Lower leg skin (tissue), 4 donors: Measurements from ENCODE around the gene GALE. TPM values are rescaled to one million over a fixed set of nuclear protein-coding genes. Genes with fewer than 3 reads are reported as not detected.

Source experiments
- DNase-seq, 2 donors: peaks; one replicate each; pipeline ENCODE4 v3.0.0-alpha.2; 2019; ENCODE audit warnings: low spot score in 2 of 2
- H3K4me3 ChIP-seq: fragments of 200-600 bp; sonication (generic); 2 replicates; pipeline ENCODE4 v1.5.1; 2017; ENCODE audit warnings: mild to moderate bottlenecking, low read depth; ENCODE audit not compliant: poor library complexity, severe bottlenecking
- POLR2A ChIP-seq, 2 donors: fragments of 450-650 bp; IDR thresholded peaks; one replicate each; pipeline ENCODE4 v1.6.1; 2016 to 2017; ENCODE audit warnings: antibody characterized with exemption in 2 of 2, mild to moderate bottlenecking in 1 of 2, moderate library complexity in 1 of 2
- WGBS, 2 donors: methylation state at CpG; one replicate each; pipeline ENCODE4 v1.1.5; 2018; 5-methylcytosine and 5-hydroxymethylcytosine counted together
- intact Hi-C: fragments of 100-400 bp; cut with DNase I; formaldehyde crosslinking; loops from one replicate; pipeline ENCODE4 v1.15.0; 2023; ENCODE audit warnings: low total_unique reads
- total RNA-seq, 4 donors: library from RNA; depleted of rRNA; stranded (reverse); fragments of >200 nt; gene quantifications; one replicate each; pipeline ENCODE4 v1.1.0, GENCODE V29; 2016
- TF ChIP-seq, protein P1 (sequence below), 3 donors: fragments of 450-650 bp; IDR thresholded peaks; one replicate each; pipeline ENCODE4 v1.5.1; 2016; ENCODE audit warnings: antibody characterized with exemption in 3 of 3, mild to moderate bottlenecking in 3 of 3, moderate library complexity in 2 of 3

The GALE gene
- total RNA-seq, 4 donors from 2014 or later = 12.8 to 39.3 (median 29.5) TPM

DNA sequence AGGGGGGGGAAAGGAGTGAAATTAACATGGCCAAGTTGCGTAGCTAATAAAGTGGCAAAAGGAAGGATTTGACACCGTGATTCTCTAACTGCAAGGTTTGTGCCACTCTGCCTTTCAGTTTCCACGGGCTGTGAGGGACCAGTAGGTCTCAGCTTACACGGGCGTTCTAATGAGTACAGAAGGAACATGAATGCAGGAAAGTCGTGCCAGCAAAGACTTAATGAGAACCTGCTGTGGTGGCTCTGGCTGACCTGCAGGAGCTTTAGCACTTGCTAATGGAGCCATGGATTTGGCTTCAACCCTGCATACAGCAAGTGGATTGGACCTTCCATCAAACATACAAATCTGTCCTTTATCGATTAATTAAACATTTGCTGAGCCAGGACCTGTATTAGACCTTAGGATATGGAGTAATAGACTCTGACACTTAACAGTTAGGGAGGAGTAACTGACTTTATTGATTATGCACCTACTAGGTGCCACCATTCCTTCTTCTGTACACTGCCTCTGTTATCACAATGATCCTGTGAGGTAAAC lies 37.4 kb downstream of the GALE start:
- no peak overlapping the region for H3K4me3 ChIP-seq
- no peak for TF ChIP-seq POLR2A (IDR thresholded peaks at IDR 0.05)
- TF ChIP-seq, protein P1, sequence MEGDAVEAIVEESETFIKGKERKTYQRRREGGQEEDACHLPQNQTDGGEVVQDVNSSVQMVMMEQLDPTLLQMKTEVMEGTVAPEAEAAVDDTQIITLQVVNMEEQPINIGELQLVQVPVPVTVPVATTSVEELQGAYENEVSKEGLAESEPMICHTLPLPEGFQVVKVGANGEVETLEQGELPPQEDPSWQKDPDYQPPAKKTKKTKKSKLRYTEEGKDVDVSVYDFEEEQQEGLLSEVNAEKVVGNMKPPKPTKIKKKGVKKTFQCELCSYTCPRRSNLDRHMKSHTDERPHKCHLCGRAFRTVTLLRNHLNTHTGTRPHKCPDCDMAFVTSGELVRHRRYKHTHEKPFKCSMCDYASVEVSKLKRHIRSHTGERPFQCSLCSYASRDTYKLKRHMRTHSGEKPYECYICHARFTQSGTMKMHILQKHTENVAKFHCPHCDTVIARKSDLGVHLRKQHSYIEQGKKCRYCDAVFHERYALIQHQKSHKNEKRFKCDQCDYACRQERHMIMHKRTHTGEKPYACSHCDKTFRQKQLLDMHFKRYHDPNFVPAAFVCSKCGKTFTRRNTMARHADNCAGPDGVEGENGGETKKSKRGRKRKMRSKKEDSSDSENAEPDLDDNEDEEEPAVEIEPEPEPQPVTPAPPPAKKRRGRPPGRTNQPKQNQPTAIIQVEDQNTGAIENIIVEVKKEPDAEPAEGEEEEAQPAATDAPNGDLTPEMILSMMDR (IDR thresholded peaks at IDR 0.05) = no peak
- intact Hi-C loops = no loop called here
- no peak for DNase-seq
- WGBS, 2 donors = 64 to 81% methylated on average over 7 of the region's 7 CpGs

DNA sequence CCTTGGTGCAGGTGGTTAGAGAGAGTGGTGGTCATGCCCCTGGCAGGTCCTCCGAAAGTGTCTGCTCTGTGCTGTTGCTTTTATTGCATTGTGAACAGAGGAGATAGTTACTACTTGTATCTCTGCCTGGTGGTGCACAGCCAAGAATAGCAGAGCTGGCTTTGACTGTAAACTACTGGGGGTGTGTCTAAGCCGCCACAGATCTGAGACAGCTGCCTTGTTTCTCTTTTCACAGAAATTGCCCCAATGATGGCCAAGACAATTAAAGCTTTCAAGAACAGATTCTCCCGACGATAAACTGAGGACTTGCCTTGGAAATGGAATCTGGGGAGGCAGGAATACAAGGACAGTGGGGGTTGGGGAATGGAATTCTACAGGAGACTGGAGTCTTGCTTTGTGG lies 41.3 kb downstream of the GALE start:
- 41 to 50% methylated on average over 4 of the region's 4 CpGs for WGBS, 2 donors
- DNase-seq = peak in 1 of 2 donors; percentile 28
- no peak overlapping the region for H3K4me3 ChIP-seq
- intact Hi-C loops = no loop called here
- TF ChIP-seq, protein P1 (IDR thresholded peaks at IDR 0.05) = no peak
- no peak for TF ChIP-seq POLR2A (IDR thresholded peaks at IDR 0.05)

DNA sequence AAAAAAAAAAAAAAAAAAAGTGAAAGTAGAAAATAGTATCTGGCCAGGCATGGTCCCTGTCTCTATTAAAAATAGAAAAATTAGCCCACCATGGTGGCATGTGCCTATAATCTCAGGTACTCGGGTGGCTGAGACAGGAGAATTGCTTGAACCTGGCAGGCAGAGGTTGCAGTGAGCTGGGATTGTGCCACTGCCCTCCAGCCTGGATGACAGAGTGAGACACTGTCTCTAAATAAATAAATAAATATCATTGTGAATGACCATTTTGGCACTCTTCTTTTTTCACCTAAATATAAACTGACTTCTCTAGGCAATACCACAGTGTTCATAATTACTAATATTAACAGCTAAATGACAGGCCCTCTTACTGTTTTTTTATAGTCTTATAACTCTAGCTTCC lies 42.7 kb downstream of the GALE start:
- no peak for DNase-seq
- no peak overlapping the region for H3K4me3 ChIP-seq
- TF ChIP-seq, protein P1 (IDR thresholded peaks at IDR 0.05) = no peak
- no peak for TF ChIP-seq POLR2A (IDR thresholded peaks at IDR 0.05)
- WGBS, 2 donors = 94 to 96% methylated on average over 1 of the region's 1 CpG
- intact Hi-C loops = no loop called here

DNA sequence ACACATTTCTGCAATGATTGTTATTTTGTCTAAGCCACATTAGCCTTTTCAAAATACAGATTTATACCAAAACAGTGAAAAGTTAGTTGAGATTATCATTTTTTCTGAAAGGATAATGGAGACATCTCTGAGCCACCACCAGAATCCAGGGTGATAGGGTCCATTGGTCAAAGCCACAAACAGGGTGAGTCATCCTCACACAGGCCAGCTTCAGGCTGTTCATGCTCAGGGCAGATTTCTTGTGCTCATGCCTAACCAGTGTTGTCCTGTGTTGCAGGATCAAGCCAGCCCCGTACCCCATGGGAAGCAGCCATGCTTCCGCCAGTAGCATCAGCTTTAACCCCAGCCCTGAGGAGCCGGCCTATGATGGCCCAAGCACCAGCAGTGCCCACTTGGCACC lies 43.9 kb downstream of the GALE start:
- WGBS, 2 donors = 92 to 100% methylated on average over 3 of the region's 3 CpGs
- intact Hi-C loops = no loop called here
- DNase-seq = no peak
- no peak overlapping the region for H3K4me3 ChIP-seq
- TF ChIP-seq POLR2A (IDR thresholded peaks at IDR 0.05) = no peak
- TF ChIP-seq, protein P1 (IDR thresholded peaks at IDR 0.05) = no peak

DNA sequence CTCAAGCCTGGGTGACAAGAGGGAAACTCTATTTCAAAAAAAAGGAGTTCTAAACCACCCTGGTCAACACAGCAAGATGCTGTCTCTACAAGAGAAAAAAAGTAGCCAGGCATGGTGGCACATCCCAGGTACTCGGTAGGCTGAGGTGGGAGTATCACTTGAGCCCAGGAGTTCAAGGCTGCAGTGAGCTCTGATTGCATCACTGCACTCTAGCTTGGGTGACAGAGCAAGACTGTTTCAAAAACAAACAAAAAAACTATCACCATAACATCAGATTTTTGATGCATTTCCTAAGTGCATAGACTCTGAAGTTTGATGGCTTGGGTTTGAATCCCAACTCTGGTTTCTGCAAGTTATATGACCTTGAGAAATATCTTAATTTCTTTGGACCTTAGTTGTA lies 47.6 kb downstream of the GALE start:
- DNase-seq = no peak
- H3K4me3 ChIP-seq = no peak overlapping the region
- TF ChIP-seq, protein P1 (IDR thresholded peaks at IDR 0.05) = no peak
- TF ChIP-seq POLR2A (IDR thresholded peaks at IDR 0.05) = no peak
- WGBS, 2 donors = 88 to 100% methylated on average over 1 of the region's 1 CpG
- intact Hi-C loops = no loop called here

DNA sequence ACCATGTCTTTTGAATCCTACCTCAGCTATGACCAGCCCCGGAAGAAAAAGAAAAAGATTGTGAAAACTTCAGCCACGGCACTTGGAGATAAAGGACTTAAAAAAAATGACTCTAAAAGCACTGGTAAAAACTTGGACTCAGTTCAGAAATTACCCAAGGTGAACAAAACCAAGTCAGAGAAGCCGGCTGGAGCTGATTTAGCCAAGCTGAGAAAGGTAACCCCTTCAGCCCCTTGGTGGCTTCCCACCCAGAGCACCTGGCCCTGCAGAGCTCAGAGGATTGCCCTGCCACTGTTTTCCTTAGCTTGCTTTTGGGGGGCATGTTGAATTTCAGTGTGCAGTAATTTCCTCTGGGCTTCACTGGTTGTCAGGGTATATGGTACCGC lies 48.7 kb downstream of the GALE start:
- DNase-seq = peak in 1 of 2 donors; percentile 20
- WGBS, 2 donors = 89 to 94% methylated on average over 4 of the region's 4 CpGs
- no peak overlapping the region for H3K4me3 ChIP-seq
- intact Hi-C loops = no loop called here
- TF ChIP-seq, protein P1 (IDR thresholded peaks at IDR 0.05) = no peak
- no peak for TF ChIP-seq POLR2A (IDR thresholded peaks at IDR 0.05)
